ENCODE results near the gene IGF1R. TPM values are rescaled to one million over a fixed set of nuclear protein-coding genes. Genes with fewer than 3 reads are reported as not detected.

Gene IGF1R
- total RNA-seq, 4 donors from 2014 or later = 51.5 to 146 (median 89.6) TPM

DNA sequence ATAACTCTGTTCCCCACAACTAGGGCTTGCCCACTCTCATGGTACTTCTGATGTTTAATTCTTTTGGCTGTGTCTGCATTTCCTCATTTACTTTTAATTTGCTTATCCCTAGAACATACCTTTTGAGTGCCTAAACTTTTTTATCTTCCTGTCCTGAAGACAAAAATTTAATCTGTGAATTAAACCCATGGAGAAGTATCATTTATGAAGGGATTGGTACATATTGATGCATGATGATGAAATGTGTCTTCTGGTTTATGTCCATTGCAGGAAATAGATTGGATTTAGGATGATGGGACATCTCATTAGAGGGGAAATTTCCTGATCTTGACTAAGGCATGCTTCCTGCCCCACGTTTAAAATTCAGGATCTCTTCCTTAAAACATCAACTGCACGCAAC is 249.8 kb downstream of the IGF1R start:
- H3K27ac ChIP-seq = peak overlapping the region in 2 of 3 donors; percentile 78 to 82
- H3K4me1 ChIP-seq = peaks cover 21 to 37% of the 10 kb centered on the region in 2 donors
- H3K36me3 ChIP-seq = no peaks in the 10 kb centered on the region
- intact Hi-C loops (cut with DNase I) = no loop called here
- DNase-seq = no peak
- WGBS, 2 donors = 81 to 91% methylated on average over 2 of the region's 2 CpGs
- H3K4me3 ChIP-seq (replicated peaks in 1 of 3) = no peak overlapping the region
- no peaks in the 10 kb centered on the region for H3K9me3 ChIP-seq
- TF ChIP-seq CTCF (IDR thresholded peaks at IDR 0.05) (no peak), POLR2A (IDR thresholded peaks at IDR 0.05) (no peak)
- no peaks in the 10 kb centered on the region for H3K27me3 ChIP-seq

DNA sequence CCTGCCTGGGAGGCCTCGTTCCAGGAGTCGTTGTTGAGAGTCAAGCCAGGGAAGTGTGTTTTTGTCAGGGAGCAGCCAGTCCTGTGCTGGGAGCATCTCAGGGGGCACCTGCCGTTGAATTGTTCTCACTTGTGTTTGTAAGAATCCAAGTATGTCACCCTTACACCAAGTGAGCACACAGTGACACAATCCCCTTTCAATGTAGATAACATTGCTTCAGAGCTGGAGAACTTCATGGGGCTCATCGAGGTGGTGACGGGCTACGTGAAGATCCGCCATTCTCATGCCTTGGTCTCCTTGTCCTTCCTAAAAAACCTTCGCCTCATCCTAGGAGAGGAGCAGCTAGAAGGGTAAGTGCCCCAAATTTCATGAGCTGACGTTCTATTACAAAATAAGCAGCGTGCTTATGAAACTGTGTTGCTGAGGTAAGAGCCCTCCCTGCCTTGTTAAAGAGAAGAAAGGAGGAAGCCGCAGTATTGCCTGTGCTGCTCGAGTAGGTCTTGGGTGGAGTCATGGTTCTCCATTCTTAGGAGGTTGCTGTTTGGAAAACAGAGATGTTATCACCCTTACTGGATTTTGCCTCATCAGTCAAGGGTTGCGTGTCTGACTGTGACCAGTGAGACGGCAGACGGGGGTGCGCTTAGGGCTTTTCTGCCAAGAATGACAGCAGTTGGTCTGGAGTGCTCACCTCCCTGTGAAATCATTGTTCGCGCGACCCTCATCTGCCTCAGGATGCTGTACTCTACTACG is 251.1 kb downstream of the IGF1R start:
- Histone ChIP-seq H3K27ac (no peak overlapping the region), H3K36me3 (no peaks in the 10 kb centered on the region), H3K4me1 (peaks cover 13 to 26% of the 10 kb centered on the region in 2 donors), H3K9me3 (no peaks in the 10 kb centered on the region), H3K27me3 (no peaks in the 10 kb centered on the region), H3K4me3 (replicated peaks in 1 of 3) (no peak overlapping the region)
- WGBS, 2 donors = 85% methylated on average over 20 of the region's 20 CpGs
- intact Hi-C loops (cut with DNase I) = no loop called here
- no peak for TF ChIP-seq CTCF (IDR thresholded peaks at IDR 0.05)
- TF ChIP-seq POLR2A (IDR thresholded peaks at IDR 0.05) = no peak
- no peak for DNase-seq

- intact Hi-C loops (cut with DNase I) = no loop called here
- Histone ChIP-seq H3K4me3 (replicated peaks in 1 of 3) (no peak overlapping the region), H3K27ac (peak overlapping the region in 1 of 3 donors; percentile 16), H3K4me1 (peaks cover 13 to 26% of the 10 kb centered on the region in 2 donors), H3K36me3 (no peaks in the 10 kb centered on the region), H3K27me3 (no peaks in the 10 kb centered on the region), H3K9me3 (no peaks in the 10 kb centered on the region)
- TF ChIP-seq POLR2A (IDR thresholded peaks at IDR 0.05) = no peak
- no peak for TF ChIP-seq CTCF (IDR thresholded peaks at IDR 0.05)
- DNase-seq = no peak
- 71 to 77% methylated on average over 5 of the region's 5 CpGs for WGBS, 2 donors
These were observed 252.0 kb downstream of the IGF1R start for GRCh38 chr15:98900356-98900755.

DNA sequence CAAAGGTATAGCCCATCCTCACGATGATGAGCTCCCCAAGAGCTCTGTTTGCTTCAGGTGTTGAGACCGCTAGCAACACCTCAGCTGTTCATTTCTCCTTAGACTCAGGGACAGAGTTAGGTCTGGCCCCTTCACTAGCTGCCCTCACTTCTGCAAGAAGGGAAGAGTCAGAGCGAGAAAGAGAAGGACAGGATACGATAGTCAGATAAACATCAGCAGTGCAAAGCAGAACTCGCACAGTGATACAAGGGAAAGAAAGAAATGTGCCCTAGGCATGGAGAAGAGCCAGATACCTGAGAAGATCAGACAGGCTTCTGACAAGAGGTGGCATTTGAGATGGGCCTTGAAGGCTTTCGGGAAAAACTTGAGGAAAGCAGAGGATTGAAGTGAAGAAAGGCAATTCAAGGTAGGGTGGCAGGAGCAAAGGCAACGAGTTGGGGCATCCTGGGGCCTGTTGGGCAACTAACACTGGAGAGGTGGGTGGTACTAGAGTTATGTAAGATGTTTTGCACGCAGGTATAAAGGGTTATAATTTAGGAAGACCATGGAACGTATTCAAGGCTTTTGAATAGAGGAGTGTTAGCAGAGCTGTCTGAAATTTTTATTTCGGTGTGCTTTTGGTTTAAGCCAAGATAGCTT is 253.2 kb downstream of the IGF1R start:
- WGBS, 2 donors = 88 to 89% methylated on average over 10 of the region's 10 CpGs
- Histone ChIP-seq H3K27ac (peak overlapping the region in 1 of 3 donors; percentile 3), H3K9me3 (no peaks in the 10 kb centered on the region), H3K4me1 (peaks cover 17 to 26% of the 10 kb centered on the region in 2 donors), H3K36me3 (no peaks in the 10 kb centered on the region), H3K27me3 (no peaks in the 10 kb centered on the region), H3K4me3 (replicated peaks in 1 of 3) (no peak overlapping the region)
- DNase-seq = no peak
- intact Hi-C loops (cut with DNase I) = no loop called here
- TF ChIP-seq POLR2A (IDR thresholded peaks at IDR 0.05) (no peak), CTCF (IDR thresholded peaks at IDR 0.05) (no peak)

- DNase-seq = no peak
- intact Hi-C loops (cut with DNase I) = no loop called here
- Histone ChIP-seq H3K27ac (no peak overlapping the region), H3K27me3 (no peaks in the 10 kb centered on the region), H3K4me3 (replicated peaks in 1 of 3) (no peak overlapping the region), H3K9me3 (no peaks in the 10 kb centered on the region), H3K4me1 (peaks cover 26 to 29% of the 10 kb centered on the region in 2 donors), H3K36me3 (no peaks in the 10 kb centered on the region)
- no peak for TF ChIP-seq POLR2A (IDR thresholded peaks at IDR 0.05)
- TF ChIP-seq CTCF (IDR thresholded peaks at IDR 0.05) = no peak
- WGBS, 2 donors = 96 to 98% methylated on average over 4 of the region's 4 CpGs
These were observed 254.6 kb downstream of the IGF1R start for GRCh38 chr15:98902931-98903330.
